Esophagus squamous epithelium (tissue), 5 donors: Measurements from ENCODE around the gene METTL23. TPM values are rescaled to one million over a fixed set of nuclear protein-coding genes. Genes with fewer than 3 reads are reported as not detected.

Source experiments
- DNase-seq: peaks from one replicate; lab custom pipeline; 2025; lab: John Stamatoyannopoulos, UW
- H3K27ac ChIP-seq, 4 donors: fragments of 200-600 bp; sonication (generic); one replicate each; pipeline ENCODE4 v1.5.1; 2016 to 2019; ENCODE audit warnings: mild to moderate bottlenecking in 1 of 4
- H3K27me3 ChIP-seq, 4 donors: fragments of 200-600 bp; sonication (generic); 1 replicate in 3 of 4; 2 replicates in 1 of 4; pipeline versions ENCODE4 v1.5.1 to v1.6.0; 2017 to 2021; ENCODE audit warnings: antibody characterized with exemption in 1 of 4
- H3K36me3 ChIP-seq, 3 donors: fragments of 200-600 bp; sonication (generic); one replicate each; pipeline ENCODE4 v1.5.1; 2016 to 2019
- H3K4me1 ChIP-seq, 3 donors: fragments of 200-600 bp; sonication (generic); one replicate each; pipeline ENCODE4 v1.5.1; 2017 to 2019
- H3K4me3 ChIP-seq, 4 donors: fragments of 200-600 bp; sonication (generic); 1 replicate in 3 of 4; 2 replicates in 1 of 4; pipeline ENCODE4 v1.5.1; 2016 to 2019; ENCODE audit warnings: mild to moderate bottlenecking in 2 of 4, moderate library complexity in 1 of 4
- H3K9me3 ChIP-seq, 3 donors: fragments of 200-600 bp; sonication (generic); one replicate each; pipeline ENCODE4 v1.5.1; 2016 to 2019
- POLR2A ChIP-seq, 4 donors: fragments of 450-650 bp; IDR thresholded peaks; one replicate each; pipeline ENCODE4 v1.6.1; 2017; ENCODE audit warnings: antibody characterized with exemption in 4 of 4, mild to moderate bottlenecking in 4 of 4, moderate library complexity in 3 of 4
- WGBS, 2 donors: methylation state at CpG; one replicate each; pipeline ENCODE4 v1.1.5; 2018; 5-methylcytosine and 5-hydroxymethylcytosine counted together
- intact Hi-C: fragments of 100-400 bp; cut with DNase I; formaldehyde crosslinking; loops from one replicate; pipeline ENCODE4 v1.15.0; 2022
- small RNA-seq, 4 donors: library from RNA; depleted of rRNA; stranded (forward); fragments of <200 nt; gene quantifications; one replicate each; pipeline ENCODE3, GENCODE V24; 2016
- total RNA-seq, 4 donors: library from RNA; depleted of rRNA; stranded (reverse); fragments of >200 nt; gene quantifications; one replicate each; pipeline ENCODE4 v1.1.0, GENCODE V29; 2016
- TF ChIP-seq, protein P1 (sequence below), 6 experiments: fragments of 450-650 bp in 4 of 6; fragments of 200-600 bp in 2 of 6; sonication (generic) in 2 of 6; IDR thresholded peaks; one replicate each; pipeline ENCODE4 v1.5.1; 2016 to 2019; ENCODE audit warnings: antibody characterized with exemption in 6 of 6, mild to moderate bottlenecking in 4 of 6, moderate library complexity in 4 of 6
- donor health status: DM: yes; HTN: yes; CAD: no.

The METTL23 gene
- total RNA-seq, 4 donors from 2014 or later, result 14.6 to 33.0 (median 24.7) TPM

DNA sequence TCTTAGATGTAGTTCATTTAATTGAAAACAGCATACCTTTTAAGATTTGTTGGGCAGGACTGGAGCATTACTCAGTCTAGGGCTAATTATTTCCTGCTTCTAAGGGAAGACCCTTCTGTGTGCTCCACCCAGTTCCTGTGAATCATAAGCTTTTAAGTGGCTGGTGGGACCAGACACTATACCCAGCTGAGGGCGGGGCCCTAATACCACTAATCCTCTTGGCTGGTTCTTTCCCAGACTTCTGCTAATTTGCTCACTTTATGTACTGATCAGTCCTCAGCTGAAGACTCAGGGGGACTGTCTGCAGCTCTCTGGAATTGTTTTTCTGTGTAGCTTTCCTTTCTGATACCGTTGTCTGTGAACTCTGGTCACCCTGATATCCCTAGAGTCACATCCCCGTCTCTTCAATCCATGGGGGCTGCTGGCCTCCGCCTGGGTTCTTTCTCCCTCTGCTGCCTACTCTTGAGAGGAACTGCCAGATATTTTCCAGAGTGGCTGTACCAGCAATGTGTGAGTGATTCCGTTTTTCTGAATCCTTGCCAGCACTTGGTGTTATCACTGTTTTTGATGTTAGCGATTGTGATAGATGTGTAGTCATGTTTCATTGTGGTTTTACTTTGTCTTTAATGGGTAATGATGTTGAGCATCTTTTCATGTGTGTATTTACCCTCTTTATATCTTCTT, 46.3 kb downstream of the METTL23 start:
- Histone ChIP-seq H3K4me1 (peaks cover 0 to 27% (median 8%) of the 10 kb centered on the region in 3 donors), H3K27me3 (no peaks in the 10 kb centered on the region), H3K4me3 (peak overlapping the region in 1 of 4 donors; percentile 34), H3K9me3 (no peaks in the 10 kb centered on the region), H3K27ac (peak overlapping the region; percentile 61 to 84 (median 73)), H3K36me3 (peaks cover 8 to 79% (median 10%) of the 10 kb centered on the region in 3 donors)
- WGBS, 2 donors, result 16 to 31% methylated on average over 6 of the region's 6 CpGs
- intact Hi-C loops, result no loop called here
- no peak for TF ChIP-seq POLR2A (IDR thresholded peaks at IDR 0.05)
- TF ChIP-seq, protein P1, sequence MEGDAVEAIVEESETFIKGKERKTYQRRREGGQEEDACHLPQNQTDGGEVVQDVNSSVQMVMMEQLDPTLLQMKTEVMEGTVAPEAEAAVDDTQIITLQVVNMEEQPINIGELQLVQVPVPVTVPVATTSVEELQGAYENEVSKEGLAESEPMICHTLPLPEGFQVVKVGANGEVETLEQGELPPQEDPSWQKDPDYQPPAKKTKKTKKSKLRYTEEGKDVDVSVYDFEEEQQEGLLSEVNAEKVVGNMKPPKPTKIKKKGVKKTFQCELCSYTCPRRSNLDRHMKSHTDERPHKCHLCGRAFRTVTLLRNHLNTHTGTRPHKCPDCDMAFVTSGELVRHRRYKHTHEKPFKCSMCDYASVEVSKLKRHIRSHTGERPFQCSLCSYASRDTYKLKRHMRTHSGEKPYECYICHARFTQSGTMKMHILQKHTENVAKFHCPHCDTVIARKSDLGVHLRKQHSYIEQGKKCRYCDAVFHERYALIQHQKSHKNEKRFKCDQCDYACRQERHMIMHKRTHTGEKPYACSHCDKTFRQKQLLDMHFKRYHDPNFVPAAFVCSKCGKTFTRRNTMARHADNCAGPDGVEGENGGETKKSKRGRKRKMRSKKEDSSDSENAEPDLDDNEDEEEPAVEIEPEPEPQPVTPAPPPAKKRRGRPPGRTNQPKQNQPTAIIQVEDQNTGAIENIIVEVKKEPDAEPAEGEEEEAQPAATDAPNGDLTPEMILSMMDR (IDR thresholded peaks at IDR 0.05), result no peak
- no peak for DNase-seq

DNA sequence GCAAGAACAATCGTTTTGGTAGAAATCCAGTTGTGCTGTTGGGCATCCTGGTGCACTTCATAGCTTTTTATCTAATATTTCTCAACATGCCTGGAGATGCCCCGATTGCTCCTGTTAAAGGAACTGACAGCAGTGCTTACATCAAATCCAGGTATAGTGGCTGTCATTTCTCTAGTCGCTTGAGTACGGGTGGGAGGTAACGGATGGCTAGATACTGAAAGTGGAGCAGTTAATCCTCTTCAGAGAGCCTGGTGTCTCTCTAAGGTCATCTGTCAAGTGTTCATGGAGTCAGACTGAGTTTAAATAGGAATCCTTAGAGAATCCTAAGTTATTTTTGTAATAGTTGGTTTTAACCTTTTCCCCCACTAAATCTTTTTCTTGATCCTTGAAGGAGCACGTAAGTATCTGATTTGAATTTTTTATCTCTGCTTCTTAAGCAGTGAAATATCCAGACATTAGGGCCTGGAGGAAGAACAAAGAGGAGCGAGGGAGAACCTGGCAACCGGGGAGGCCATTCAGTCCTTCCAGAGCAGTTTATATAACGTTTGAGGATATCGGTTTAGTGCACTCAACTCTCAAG, 48.5 kb downstream of the METTL23 start:
- Histone ChIP-seq H3K4me1 (peaks cover 0 to 27% (median 8%) of the 10 kb centered on the region in 3 donors), H3K4me3 (no peak overlapping the region), H3K27me3 (no peaks in the 10 kb centered on the region), H3K9me3 (no peaks in the 10 kb centered on the region), H3K36me3 (peaks cover 7 to 76% (median 12%) of the 10 kb centered on the region in 3 donors), H3K27ac (peak overlapping the region in 2 of 4 donors; percentile 13 to 55)
- TF ChIP-seq, protein P1 (IDR thresholded peaks at IDR 0.05), result no peak
- TF ChIP-seq POLR2A (IDR thresholded peaks at IDR 0.05), result no peak
- WGBS, 2 donors, result 47 to 61% methylated on average over 10 of the region's 10 CpGs
- no peak for DNase-seq
- intact Hi-C loops, result no loop called here

DNA sequence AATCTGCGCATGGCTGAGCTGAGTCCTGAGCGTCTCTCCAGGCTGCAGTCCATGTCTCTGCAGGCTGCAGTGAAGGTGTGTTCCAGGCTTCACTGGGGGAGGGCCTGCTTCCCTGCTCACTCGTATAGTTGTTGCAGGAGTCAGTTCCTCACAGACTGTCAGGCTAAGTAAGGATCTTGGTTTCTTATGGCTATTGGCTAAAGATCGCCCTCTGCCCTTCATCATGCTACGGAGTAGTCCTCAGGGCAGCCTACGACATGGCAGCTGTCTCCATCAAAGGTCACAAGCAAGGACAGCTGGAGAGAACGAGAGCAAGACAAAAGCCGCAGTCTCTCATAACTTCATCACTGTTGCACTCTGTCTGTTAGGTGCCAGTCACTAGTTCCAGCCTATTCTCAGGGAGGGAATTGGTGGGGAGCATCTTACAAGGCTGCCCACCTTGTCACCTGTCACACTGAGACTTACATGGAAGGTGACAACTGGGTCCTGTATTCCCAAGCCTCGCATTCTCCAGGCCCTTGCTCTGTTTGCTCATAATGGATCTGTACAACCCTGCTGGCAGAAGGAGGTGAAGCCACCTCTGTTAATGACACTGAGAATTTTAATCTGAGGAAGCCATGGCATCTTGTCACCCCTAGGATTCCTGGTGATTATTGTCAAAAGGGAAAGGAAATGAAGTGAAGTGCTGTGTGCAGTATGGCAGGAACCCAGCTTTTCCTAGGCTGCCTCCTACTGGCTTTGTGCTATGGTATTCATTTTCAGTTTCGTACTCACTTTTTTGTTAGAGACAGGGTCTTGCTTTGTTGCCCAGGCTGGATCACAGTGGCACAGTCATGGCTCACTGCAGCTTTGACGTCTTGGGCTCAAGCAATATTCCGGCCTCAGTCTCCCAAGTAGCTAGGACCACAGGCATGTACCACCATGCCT, 54.7 kb downstream of the METTL23 start:
- intact Hi-C loops, result no loop called here
- no peak for DNase-seq
- peaks cover 5 to 85% (median 11%) of the 10 kb centered on the region in 3 donors for H3K36me3 ChIP-seq

DNA sequence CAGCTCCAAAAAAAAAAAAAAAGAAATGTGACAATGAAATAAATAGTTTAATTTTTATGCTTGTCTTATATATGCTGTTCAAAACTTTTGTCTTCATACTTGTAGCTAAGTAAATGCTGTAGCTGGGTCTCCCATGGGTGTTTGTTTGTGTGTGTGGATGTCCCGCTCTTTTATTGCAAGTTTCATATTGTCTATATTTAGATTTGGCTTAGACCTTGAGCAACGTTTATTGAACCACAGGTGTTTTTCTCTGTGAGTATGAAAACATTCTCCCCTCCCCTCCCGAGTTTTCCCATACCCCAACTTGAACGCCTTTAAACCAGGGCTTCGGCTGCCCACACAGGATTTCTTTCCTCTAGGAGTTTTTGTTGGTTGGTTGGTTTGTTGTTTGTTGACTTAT, 56.5 kb downstream of the METTL23 start:
- DNase-seq, result no peak
- H3K4me3 ChIP-seq, result no peak overlapping the region
- peaks cover under 1 to 73% (median 5%) of the 10 kb centered on the region in 3 donors for H3K36me3 ChIP-seq
- no peaks in the 10 kb centered on the region for H3K4me1 ChIP-seq
- no peaks in the 10 kb centered on the region for H3K27me3 ChIP-seq
- intact Hi-C loops, result no loop called here
- WGBS, 2 donors, result 77 to 81% methylated on average over 5 of the region's 5 CpGs
- TF ChIP-seq POLR2A (IDR thresholded peaks at IDR 0.05), result no peak
- TF ChIP-seq, protein P1 (IDR thresholded peaks at IDR 0.05), result no peak
- no peak overlapping the region for H3K27ac ChIP-seq
- no peaks in the 10 kb centered on the region for H3K9me3 ChIP-seq

More for the DNA sequence above, 54.7 kb downstream of the METTL23 start:
- H3K9me3 ChIP-seq, result no peaks in the 10 kb centered on the region
- WGBS, 2 donors, result 91% methylated on average over 11 to 12 of the region's 12 CpGs
- no peak overlapping the region for H3K4me3 ChIP-seq
- TF ChIP-seq POLR2A (IDR thresholded peaks at IDR 0.05), result no peak
- TF ChIP-seq, protein P1 (IDR thresholded peaks at IDR 0.05), result no peak
- no peak overlapping the region for H3K27ac ChIP-seq
- H3K4me1 ChIP-seq, result no peaks in the 10 kb centered on the region
- no peaks in the 10 kb centered on the region for H3K27me3 ChIP-seq

Small RNA genes within 50 kb of the gene (small RNA-seq; reads per million reads assigned to genes)
- gene AC005837.3 (0 reads per million in 4 donors), gene RF02271 (0 reads per million in 4 donors), gene RNU6-97P (0 reads per million in 4 donors), gene RNY4P36 (0 reads per million in 4 donors)

Other genes starting within 250 kb of the METTL23 start
- gene RHBDF2, start 225.4 kb upstream of the METTL23 start, total RNA-seq, result 10 to 100 TPM; 27.0 to 38.5 (median 33.7) TPM
- 10 to 100 TPM in 2 of 4 donors, 1 to 10 TPM in 2; 1.3 to 12.8 (median 6.9) TPM for gene CYGB, start 189.1 kb upstream of the METTL23 start, total RNA-seq
- 1 to 10 TPM in 2 of 4 donors, under 1 TPM in 1, not detected in 1; 0.73 to 2.5 (median 1.4) TPM for gene PRCD, start 186.8 kb upstream of the METTL23 start, total RNA-seq
- 10 to 100 TPM; 15.2 to 39.9 (median 29.5) TPM for gene ST6GALNAC2, start 141.0 kb upstream of the METTL23 start, total RNA-seq
- gene ST6GALNAC1, start 83.1 kb upstream of the METTL23 start, total RNA-seq, result 10 to 100 TPM; 10.6 to 63.3 (median 32.7) TPM
- 100 to 1,000 TPM in 1 of 4 donors, 10 to 100 TPM in 3; 11.0 to 116 (median 39.2) TPM for gene MXRA7, start 15.9 kb upstream of the METTL23 start, total RNA-seq
- 10 to 100 TPM; 13.0 to 17.2 (median 16.7) TPM for gene JMJD6, start 233 bp upstream of the METTL23 start, total RNA-seq
- 100 to 1,000 TPM; 203 to 286 (median 233) TPM for gene SRSF2, start 10.5 kb downstream of the METTL23 start, total RNA-seq
- 10 to 100 TPM; 24.2 to 31.0 (median 28.1) TPM for gene MFSD11, start 11.3 kb downstream of the METTL23 start, total RNA-seq
- gene MGAT5B, start 141.6 kb downstream of the METTL23 start, total RNA-seq, result 1 to 10 TPM in 1 of 4 donors, not detected in 3; 1.3 TPM